Cardiac fibroblast (primary cell): ENCODE data around the gene ATP11A.

Source experiments
- DNase-seq, 2 donors: peaks; one replicate each; pipeline versions ENCODE4 v3.0.0 to v3.0.0-alpha.2; 2010; ENCODE audit warnings: low read depth in 2 of 2
- H3K4me3 ChIP-seq, 2 donors: replicated peaks in 1 of 2; 1 replicate in 1 of 2; 2 replicates in 1 of 2; pipeline ENCODE4 v1.5.1; 2011; ENCODE audit warnings: low read depth in 2 of 2, low read length in 2 of 2, mild to moderate bottlenecking in 2 of 2, moderate library complexity in 1 of 2
- CTCF ChIP-seq: IDR thresholded peaks from one replicate; pipeline ENCODE4 v1.5.1; 2011; ENCODE audit warnings: low read depth, mild to moderate bottlenecking, low read length, inconsistent platforms

The ATP11A gene

DNA sequence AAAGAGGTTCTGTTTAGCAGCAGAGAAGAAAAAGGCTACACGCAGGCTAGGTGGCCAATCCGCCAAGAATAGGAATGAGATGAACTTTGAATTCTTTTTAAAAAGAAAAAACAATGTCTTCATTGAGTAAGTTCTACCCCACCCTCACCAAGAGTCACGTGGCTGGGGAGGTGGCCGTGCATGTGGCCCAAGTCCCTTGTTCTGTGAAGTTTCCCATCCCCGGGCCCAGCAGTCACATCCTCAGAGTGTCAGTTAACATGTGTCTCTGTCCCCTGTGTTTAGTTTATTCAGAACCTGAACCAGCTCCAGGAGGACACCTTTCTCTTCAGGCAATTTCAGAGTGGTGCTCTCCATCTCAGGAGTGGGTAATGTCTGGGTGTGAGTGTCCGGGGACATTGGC lies 222.0 kb downstream of the ATP11A start:
- H3K4me3 ChIP-seq, result no peak overlapping the region
- TF ChIP-seq CTCF, result no peak
- DNase-seq, result no peak

DNA sequence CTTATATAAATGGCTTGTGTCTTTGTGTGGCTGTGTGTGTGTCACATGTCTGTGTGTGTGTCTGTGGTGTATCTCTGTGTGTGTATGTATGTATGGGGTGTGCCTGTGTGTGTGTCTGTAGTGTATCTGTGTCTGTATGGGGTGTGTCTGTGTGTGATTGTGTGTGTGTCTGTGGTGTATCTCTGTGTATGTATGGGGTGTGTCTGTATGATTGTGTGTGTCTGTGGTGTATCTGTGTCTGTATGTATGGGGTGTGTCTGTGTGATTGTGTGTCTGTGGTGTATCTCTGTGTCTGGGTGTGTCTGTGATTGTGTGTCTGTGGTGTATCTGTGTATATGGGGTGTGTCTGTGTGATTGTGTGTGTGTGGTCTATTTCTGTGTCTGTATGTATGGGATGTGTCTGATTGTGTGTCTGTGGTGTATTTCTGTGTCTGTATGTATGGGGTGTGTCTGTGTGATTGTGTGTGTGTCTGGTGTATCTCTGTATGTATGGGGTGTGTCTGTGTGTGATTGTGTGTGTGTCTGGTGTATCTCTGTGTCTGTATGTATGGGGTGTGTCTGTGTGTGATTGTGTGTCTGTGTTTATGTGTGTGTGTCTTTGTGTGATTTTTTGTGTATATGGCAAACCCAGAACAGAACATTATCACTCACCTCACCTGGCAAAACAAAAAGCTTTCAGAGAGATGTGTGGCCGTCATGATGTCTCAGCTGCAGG lies 223.0 kb downstream of the ATP11A start:
- H3K4me3 ChIP-seq, result no peak overlapping the region
- no peak for DNase-seq
- TF ChIP-seq CTCF, result no peak

DNA sequence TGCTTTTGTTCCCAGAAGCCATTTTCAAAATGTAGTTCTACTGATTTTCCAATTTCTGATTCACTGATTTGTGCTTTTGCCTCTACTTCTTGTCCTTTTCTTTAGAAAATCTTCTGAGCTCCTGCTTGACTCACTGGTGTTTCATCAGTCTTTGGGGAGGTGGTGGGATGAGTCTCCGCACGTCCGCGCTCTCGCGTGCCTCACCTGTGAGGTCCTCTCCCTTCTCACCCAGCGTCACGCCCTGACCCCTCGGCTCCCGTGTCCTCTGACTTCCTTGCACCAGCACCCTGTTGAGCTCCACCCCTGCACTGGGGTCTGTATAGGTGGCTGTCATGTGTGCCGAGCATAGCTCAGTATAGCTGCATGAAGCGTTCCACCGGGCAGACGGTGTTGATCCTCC lies 226.5 kb downstream of the ATP11A start:
- no peak for TF ChIP-seq CTCF
- H3K4me3 ChIP-seq, result no peak overlapping the region
- DNase-seq, result no peak

- no peak for TF ChIP-seq CTCF
- H3K4me3 ChIP-seq, result no peak overlapping the region
- no peak for DNase-seq
Observed at GRCh38 chr13:112917056-112917664, 227.3 kb downstream of the ATP11A start.

- TF ChIP-seq CTCF, result no peak
- no peak for DNase-seq
- no peak overlapping the region for H3K4me3 ChIP-seq
Observed at GRCh38 chr13:112917737-112918136, 227.9 kb downstream of the ATP11A start.

- DNase-seq, result no peak
- H3K4me3 ChIP-seq, result no peak overlapping the region
- TF ChIP-seq CTCF, result no peak
Observed at GRCh38 chr13:112918266-112918665, 228.4 kb downstream of the ATP11A start.
